Measurements from ENCODE around the gene FIP1L1. TPM values are rescaled to one million over a fixed set of nuclear protein-coding genes. Genes with fewer than 3 reads are reported as not detected.

Gene FIP1L1
- total and polyA plus RNA-seq, 2 of the 13 experiments (the other 11 are each of a cell fraction or from before 2014, with no cell fraction given), result 14.9 to 69.4 TPM

- TF ChIP-seq HIC2 (CRISPR knock-in tag; IDR thresholded peaks at IDR 0.05; ENCODE audit: low read depth), result no peak
- no peak for TF ChIP-seq ZBTB39 (CRISPR knock-in tag; IDR thresholded peaks at IDR 0.05)
- TF ChIP-seq ZNF556 (CRISPR knock-in tag; IDR thresholded peaks at IDR 0.05; ENCODE audit: borderline replicate concordance), result peak; percentile 85; the same call in 1 of the 2 replicates
- TF ChIP-seq IKZF5 (CRISPR knock-in tag; IDR thresholded peaks at IDR 0.05), result no peak
- TF ChIP-seq SKI (IDR thresholded peaks at IDR 0.05; ENCODE audit: partially characterized antibody), result no peak
- peak; percentile 44; the same call in 1 of the 2 replicates for TF ChIP-seq ZNF441 (CRISPR knock-in tag; IDR thresholded peaks at IDR 0.05; ENCODE audit: borderline replicate concordance)
- no peak; the same call in 1 of the 2 replicates for TF ChIP-seq CBX5 (CRISPR knock-in tag; IDR thresholded peaks at IDR 0.05; ENCODE audit: borderline replicate concordance)
- no peak for TF ChIP-seq PRDM15 (CRISPR knock-in tag; IDR thresholded peaks at IDR 0.05)
- TF ChIP-seq, protein P1, sequence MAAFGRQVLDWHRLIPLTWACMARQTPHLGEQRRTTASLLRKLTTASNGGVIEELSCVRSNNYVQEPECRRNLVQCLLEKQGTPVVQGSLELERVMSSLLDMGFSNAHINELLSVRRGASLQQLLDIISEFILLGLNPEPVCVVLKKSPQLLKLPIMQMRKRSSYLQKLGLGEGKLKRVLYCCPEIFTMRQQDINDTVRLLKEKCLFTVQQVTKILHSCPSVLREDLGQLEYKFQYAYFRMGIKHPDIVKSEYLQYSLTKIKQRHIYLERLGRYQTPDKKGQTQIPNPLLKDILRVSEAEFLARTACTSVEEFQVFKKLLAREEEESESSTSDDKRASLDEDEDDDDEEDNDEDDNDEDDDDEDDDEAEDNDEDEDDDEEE (CRISPR knock-in tag; IDR thresholded peaks at IDR 0.05), result no peak; the same call in 1 of the 2 replicates
- no peak for TF ChIP-seq ETS1 (CRISPR knock-in tag; IDR thresholded peaks at IDR 0.05)
- TF ChIP-seq ZSCAN31 (CRISPR knock-in tag; IDR thresholded peaks at IDR 0.05; ENCODE audit: low read depth), result no peak
- TF ChIP-seq ZBTB34 (CRISPR knock-in tag; IDR thresholded peaks at IDR 0.05), result 0 out of 2 replicates have a peak, but pooled peaks have one; percentile 31
Observed at GRCh38 chr4:53365486-53366300, 11.7 kb upstream of the FIP1L1 start, which contains the start of gene SCFD2 (continued).
